Activated T-helper 1 cell treated with anti-CD3 and anti-CD28 coated beads, Interleukin-2, amount 50 U/mL, for 16 hours (primary cell): ENCODE results near the gene CTNNA3.

Experiments
- DNase-seq, 2 donors: peaks; one replicate each; pipeline ENCODE4 v3.0.0-alpha.2; 2020; ENCODE audit warnings: low read depth in 1 of 2, low spot score in 1 of 2

CTNNA3 gene

GRCh38 chr10:66183028-66183427, 1513.0 kb downstream of the CTNNA3 start:
- DNase-seq = no peak

DNA sequence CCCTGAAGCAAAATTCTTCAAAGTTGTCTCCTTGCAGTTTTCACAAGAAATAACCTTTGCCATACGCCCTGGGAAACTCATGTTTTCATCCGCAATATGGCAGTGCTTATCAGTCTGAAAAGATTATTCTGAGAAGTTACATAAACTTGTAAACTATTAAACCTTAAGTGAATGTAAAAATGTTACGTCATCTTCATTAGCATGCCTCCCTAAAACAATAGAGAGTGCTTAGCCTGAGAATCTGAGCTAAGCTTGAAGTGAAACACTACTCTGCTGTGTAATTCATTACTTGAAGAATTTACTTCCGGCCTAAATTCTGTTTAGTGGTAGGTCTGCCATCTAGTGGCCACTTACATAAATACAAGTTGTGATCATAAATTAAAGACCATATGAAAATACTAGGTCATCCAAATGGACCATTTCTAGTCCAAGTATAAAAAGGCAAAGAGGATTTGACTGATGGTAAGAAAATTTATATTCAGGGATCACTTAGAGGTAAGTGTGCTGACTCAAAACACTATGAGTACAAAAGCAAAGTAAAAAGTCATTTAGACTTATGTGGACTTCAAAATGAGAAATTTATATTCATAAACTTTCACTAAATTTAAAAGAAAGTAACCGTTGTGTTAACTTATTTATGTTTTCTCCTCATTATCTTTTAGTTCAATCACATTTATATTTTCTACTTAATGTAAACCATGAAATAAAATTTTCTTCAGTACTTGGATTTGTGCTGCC, 1515.2 kb downstream of the CTNNA3 start:
- no peak for DNase-seq

GRCh38 chr10:66180021-66180420, 1516.0 kb downstream of the CTNNA3 start:
- DNase-seq = no peak

GRCh38 chr10:66176772-66177171, 1519.2 kb downstream of the CTNNA3 start:
- no peak for DNase-seq

GRCh38 chr10:66167816-66168215, 1528.2 kb downstream of the CTNNA3 start:
- no peak for DNase-seq

- DNase-seq = no peak
Observed at GRCh38 chr10:66162560-66163143, 1533.3 kb downstream of the CTNNA3 start.

DNA sequence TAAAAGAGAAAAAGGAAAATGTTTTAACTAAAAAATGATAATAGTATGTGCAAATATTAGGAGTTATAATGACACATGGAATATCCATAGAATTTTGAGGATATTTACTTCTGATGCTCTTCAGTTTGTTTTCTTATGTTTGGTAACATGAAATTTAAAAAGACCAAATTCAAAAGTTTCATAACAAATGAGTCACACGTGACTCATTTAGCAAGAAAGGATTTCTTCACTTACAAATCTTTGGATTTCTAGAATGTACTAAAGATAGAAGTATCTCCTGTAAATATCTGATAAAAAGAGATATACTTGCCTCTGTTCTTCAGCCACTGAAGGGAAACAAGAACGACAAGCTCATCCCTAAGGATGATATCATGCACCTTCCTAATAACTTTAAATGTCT, 1544.6 kb downstream of the CTNNA3 start:
- DNase-seq = no peak

DNA sequence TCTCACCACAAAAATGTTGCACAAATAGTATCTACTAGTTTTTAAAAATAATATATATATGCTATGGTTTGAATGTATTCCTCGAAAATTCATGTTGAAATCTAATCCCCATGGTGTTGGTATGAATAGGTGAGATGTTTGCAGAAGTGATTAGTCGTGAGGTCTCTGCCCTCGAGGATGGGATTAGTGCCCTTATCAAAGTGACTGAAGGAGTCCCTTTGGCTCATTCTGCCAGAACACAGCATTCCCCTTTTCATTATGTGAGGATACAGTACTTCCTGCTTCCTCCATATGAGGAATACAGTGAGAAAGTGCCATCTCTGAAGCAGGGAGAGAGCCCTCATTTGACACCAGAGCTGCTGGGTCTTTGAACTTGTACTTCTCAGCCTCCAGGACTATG, 1547.7 kb downstream of the CTNNA3 start:
- DNase-seq = no peak

DNA sequence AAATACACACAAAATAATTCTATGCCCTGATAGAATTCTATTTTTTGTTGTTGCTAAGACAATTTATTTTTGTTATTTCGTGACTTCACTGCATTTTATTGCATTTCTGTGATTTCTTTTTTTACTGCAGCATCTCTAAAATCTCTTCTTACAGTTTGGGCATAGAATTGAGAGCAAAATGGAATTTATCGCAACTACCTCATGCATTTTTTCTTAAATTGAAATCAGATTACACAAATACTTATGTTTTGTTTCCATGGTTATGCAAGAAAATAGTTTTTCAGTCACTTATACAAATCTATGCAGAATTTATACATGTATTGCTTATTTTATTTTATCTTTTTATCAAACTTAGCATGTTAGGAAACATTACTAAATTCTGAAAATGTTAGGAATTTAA, 1552.0 kb downstream of the CTNNA3 start:
- no peak for DNase-seq

DNA sequence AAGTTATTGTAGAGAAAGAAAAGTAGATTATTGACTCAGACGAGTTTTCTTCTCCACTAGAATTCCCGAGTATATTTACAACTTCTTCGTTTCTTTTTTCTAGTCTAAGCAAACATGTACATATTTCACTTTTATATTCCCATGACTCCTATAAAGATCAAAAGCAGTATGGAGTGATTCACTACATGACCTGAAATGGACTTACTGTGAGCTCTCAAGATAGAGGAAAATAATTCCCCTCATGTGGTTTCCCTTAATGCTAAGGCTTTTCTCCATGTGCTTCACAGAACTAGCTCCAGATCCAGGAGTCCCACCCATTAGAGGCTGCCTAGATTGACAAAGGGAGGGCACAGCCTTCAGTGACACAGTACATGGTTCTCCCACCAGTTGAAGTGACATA, 1593.2 kb downstream of the CTNNA3 start:
- no peak for DNase-seq

- no peak for DNase-seq
Observed at GRCh38 chr10:66098595-66099480, 1597.2 kb downstream of the CTNNA3 start.

- no peak for DNase-seq
Observed at GRCh38 chr10:66095610-66096009, 1600.4 kb downstream of the CTNNA3 start.

DNA sequence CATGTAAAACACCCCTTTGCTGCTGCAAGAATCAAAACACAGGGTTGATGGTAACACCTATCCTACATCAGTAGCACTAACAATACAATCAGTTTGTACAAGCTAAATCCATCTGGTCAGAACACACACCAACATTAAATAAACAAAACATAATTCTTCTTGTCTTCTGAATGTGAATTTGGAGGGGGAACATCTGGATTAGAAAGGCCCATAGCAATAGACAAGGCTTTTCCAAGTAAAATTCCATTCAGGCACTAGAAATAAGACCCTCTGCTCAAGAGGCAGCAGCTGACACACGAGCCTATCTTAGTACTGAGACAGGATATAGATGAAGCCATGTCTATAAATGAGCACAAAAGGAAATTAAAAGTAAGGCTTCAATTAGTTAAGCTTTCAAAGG, 1610.1 kb downstream of the CTNNA3 start:
- no peak for DNase-seq

DNA sequence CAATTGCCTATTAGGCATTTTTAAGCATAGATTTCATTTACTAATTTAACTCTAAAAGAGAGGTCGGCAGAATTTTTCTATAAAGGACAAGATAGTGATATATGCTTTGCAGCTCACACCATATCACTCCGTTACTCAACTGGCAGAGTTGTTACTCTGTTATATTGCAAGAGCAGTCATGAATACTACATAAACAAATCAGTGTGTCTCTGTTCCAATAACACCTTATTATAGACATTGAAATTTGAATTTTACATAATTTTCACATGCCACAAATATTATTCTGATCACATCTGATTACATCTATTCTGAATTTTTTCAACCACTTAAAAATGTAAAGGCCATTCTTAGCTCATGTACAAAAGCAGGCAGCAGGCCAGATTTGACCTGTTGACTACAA, 1624.1 kb downstream of the CTNNA3 start:
- DNase-seq = no peak

DNA sequence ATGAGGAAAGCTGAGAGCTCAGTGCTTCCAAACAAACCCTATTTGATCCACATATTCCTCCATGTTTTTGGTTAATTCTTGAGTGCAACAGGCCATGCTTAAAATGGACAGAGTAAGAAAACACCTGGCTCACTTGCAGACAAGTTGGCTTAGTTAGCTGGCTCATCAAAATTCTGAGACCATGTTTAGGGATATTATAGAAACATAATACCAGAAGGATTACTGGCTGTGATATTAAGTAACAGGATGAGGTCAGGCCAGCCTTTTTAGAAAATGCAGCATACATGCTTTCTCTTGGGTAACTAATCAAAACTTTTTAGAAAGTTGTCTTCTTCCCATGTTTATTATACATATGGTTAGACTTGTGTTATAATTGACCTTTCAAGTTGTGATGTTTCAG, 1637.4 kb downstream of the CTNNA3 start:
- DNase-seq = no peak

DNA sequence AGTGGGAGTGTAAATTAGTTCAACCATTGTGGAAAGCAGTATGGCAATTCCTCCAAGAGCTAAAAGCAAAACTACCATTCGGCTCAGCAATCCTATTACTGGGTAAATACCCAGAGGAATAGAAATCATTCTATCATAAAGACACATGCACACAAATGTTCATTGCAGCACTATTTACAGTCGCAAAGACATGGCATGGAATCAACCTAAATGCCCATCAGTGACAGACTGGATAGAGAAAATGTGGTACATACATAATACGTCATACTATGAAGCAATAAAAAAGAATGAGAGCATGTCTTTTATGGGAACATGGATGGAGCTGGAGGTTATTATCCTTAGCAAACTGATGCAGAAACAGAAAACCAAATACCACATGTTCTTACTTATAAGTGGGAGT, 1646.7 kb downstream of the CTNNA3 start:
- DNase-seq = no peak

- no peak for DNase-seq
Observed at GRCh38 chr10:66045859-66046258, 1650.1 kb downstream of the CTNNA3 start.

GRCh38 chr10:66041771-66042170, 1654.2 kb downstream of the CTNNA3 start:
- DNase-seq = no peak

GRCh38 chr10:66038623-66039022, 1657.4 kb downstream of the CTNNA3 start:
- DNase-seq = no peak

GRCh38 chr10:66026321-66026720, 1669.7 kb downstream of the CTNNA3 start:
- DNase-seq = no peak

- no peak for DNase-seq
Observed at GRCh38 chr10:66025186-66025585, 1670.8 kb downstream of the CTNNA3 start.

DNA sequence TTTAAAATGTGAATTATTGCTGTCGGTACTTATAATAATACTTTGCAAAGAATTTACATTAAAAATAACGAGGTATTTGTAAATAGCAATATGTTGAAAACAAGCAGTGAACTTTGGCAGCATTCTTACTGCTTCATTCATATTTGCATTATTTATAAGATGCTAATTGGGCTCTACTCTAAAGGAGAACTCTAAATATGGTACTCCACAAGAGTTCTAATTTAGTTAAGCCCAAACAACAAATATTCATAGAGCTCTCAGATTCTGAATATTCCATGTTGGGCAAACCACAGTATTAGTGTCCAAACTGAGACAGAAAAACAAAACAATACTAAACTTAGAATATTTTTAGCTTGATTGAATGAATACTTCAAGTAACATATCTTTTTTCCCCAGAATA, 1674.6 kb downstream of the CTNNA3 start:
- DNase-seq = no peak
